NT2/D1 (cell line): ENCODE results near the gene SLC47A2.

Experiments
- DNase-seq: peaks from one replicate; pipeline ENCODE4 v3.0.0-alpha.2; 2011; ENCODE audit warnings: low read depth, low spot score
- H3K27me3 ChIP-seq: 2 replicates; pipeline ENCODE4 v1.6.0; 2011; ENCODE audit warnings: mild to moderate bottlenecking; ENCODE audit not compliant: insufficient read length, insufficient read depth
- H3K36me3 ChIP-seq: 2 replicates; pipeline ENCODE4 v1.6.1; 2011; ENCODE audit warnings: mild to moderate bottlenecking, low read length, mixed read lengths; ENCODE audit not compliant: insufficient read depth, insufficient read length
- H3K4me1 ChIP-seq: 2 replicates; pipeline ENCODE4 v1.5.1; 2011; ENCODE audit not compliant: insufficient read depth, insufficient read length
- H3K4me3 ChIP-seq: 2 replicates; pipeline ENCODE4 v1.5.1; 2011; ENCODE audit warnings: low read depth; ENCODE audit not compliant: insufficient read length
- H3K9ac ChIP-seq: 2 replicates; pipeline ENCODE4 v1.6.0; 2011; ENCODE audit warnings: low read depth; ENCODE audit not compliant: insufficient read length
- H3K9me3 ChIP-seq: 2 replicates; pipeline ENCODE4 v1.5.1; 2011; ENCODE audit warnings: mild to moderate bottlenecking, low read length; ENCODE audit not compliant: insufficient read depth
- SUZ12 ChIP-seq: IDR thresholded peaks from 2 replicates; pipeline ENCODE4 v1.6.1; 2011; ENCODE audit not compliant: insufficient read length, insufficient read depth; ENCODE audit errors: extremely low read depth
- YY1 ChIP-seq: IDR thresholded peaks from 2 replicates; pipeline ENCODE4 v1.6.1; 2011; ENCODE audit not compliant: insufficient read length, insufficient read depth
- ZNF274 ChIP-seq: IDR thresholded peaks from 2 replicates; pipeline ENCODE4 v1.6.1; 2011; ENCODE audit warnings: mild to moderate bottlenecking, low read depth, low read length

SLC47A2 gene

DNA sequence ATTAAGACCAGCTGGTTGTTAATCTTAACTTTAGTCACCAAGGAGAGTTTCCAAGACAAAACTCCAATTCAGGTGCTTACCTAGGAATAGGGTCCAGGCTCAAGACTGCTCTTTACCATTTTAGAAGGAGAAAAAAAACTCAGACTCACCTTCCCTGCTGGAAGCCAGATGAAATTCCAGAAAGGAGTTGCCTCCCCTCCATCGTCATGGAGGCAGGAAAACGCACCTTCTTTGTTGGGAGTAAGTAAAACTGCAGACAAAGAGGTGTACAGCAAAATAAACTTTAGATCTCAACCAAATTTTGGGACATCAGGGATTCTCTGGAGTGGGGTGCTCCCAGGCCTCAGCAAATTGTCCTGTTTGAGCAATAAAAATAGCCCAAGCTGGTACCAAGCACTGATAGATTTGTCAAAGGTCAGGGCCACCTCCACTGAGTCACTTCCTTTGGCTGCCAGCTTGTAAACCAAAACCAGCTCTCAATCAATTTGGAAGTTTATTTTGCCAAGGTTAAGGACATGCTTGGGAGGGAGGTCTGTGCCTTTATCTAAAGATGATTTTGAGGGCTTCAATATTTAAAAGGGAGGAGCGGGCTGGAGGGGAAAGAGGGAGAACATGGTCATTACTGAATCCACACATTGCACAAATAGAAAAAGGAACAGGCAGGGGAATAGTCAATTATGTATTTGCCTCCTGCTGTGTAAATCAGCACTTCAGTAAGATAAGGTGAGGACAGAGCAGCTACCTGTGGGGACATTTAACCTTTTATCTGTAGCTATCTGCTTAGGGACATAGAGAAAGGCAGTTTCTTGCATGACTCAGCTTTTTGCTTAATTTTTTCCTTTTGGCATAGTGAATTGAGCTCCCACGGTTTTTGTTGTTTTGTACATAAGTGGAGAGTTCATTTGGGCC lies 69.3 kb downstream of the SLC47A2 start:
- no peak for DNase-seq
- Histone ChIP-seq H3K36me3 (peaks cover 8% of the 10 kb centered on the region), H3K4me3 (no peak overlapping the region), H3K4me1 (peaks cover 2% of the 10 kb centered on the region), H3K9ac (no peak overlapping the region), H3K9me3 (peaks cover 11% of the 10 kb centered on the region), H3K27me3 (no peaks in the 10 kb centered on the region)
- TF ChIP-seq YY1 = no peak
- no peak for TF ChIP-seq ZNF274
- TF ChIP-seq SUZ12 = no peak

DNA sequence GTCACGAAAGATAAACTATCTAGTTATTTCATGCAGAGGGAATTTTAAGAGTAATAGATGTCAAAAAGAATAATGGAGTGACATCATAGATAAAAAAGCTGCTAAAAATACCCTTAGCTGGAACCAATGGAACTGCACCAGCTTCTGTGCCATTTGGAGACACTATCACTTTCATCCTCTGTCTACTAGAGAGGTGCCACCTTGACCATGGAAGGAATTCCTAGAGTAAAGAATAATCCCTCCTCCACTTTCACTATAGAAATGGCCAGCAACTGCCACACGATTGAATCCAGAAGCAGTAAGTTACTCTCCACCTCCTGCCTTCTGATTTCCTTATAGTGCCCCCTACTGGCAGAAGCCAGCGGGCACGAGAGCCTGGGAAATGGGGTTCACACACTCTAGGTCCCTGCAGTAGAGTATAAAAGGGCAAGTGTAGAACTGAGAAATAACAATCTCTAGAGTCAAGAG lies 70.6 kb downstream of the SLC47A2 start:
- H3K4me3 ChIP-seq = no peak overlapping the region
- DNase-seq = no peak

DNA sequence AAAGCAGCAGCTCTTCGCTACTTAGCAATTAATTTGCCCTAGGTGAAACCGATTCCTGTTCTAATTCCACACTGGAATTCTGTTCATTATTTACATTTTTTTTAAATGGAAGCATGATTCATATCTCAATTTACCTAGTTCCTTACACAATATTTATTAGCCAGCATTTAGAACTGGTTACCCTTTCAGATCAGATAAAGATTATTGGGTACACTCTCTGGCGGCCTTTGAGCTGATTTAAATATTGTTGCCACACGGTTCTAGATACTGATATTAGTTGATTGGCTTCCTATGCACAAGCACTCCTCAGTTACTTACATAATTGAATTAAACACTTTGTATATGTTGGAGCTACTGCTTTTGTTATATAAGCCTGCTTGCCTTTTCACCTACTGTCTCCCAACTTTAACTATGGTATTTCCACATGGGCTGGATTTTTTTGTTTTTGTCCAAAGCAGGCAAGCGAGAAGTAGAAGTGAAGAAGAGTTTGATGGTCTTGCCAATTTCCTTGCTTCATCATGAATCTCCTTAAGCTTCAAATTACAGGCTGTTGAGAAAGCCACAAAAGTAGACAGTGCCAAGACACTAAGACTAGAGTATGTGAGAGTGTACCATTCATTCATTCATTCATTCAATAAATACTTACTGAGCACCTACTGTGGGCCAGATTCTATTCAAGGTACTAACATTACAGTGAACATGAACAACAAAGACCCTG lies 71.7 kb downstream of the SLC47A2 start:
- Histone ChIP-seq H3K9me3 (no peaks in the 10 kb centered on the region), H3K27me3 (no peaks in the 10 kb centered on the region), H3K36me3 (no peaks in the 10 kb centered on the region), H3K4me3 (no peak overlapping the region), H3K4me1 (peaks cover 2% of the 10 kb centered on the region), H3K9ac (no peak overlapping the region)
- DNase-seq = no peak
- TF ChIP-seq SUZ12 (no peak), ZNF274 (no peak), YY1 (no peak)

More for the DNA sequence above, 70.6 kb downstream of the SLC47A2 start:
- peaks cover 2% of the 10 kb centered on the region for H3K4me1 ChIP-seq
- H3K9ac ChIP-seq = no peak overlapping the region
- H3K27me3 ChIP-seq = no peaks in the 10 kb centered on the region
- H3K9me3 ChIP-seq = no peaks in the 10 kb centered on the region
- no peaks in the 10 kb centered on the region for H3K36me3 ChIP-seq
- TF ChIP-seq ZNF274 = no peak
- TF ChIP-seq SUZ12 = no peak
- no peak for TF ChIP-seq YY1

DNA sequence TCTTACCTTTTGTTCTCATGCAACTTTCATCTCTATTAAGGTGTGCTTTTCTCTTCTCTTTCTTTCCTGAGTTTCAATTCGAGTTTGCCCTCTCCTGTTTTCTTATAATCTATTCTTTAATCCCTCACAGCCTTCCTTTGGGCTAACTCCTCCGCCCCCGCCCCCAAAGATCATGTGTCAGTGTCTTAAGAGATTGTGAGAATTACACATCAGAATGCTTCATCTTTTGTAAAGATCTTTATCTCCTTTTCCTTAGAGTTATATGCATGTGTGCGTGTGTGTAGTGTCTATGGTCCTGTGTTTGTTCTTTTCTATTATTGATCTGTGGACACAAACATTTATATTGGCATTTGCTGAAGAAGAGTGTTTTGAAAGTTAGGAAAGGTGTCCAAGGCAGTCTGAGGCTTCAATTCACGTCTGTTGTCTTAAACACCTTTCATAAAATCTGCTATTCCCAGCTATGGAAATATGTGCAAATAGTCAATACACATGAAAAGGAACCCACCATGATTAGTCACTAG lies 74.0 kb downstream of the SLC47A2 start:
- Histone ChIP-seq H3K4me3 (no peak overlapping the region), H3K36me3 (no peaks in the 10 kb centered on the region), H3K27me3 (no peaks in the 10 kb centered on the region), H3K9ac (no peak overlapping the region), H3K4me1 (no peaks in the 10 kb centered on the region), H3K9me3 (no peaks in the 10 kb centered on the region)
- TF ChIP-seq SUZ12 (no peak), YY1 (no peak), ZNF274 (no peak)
- no peak for DNase-seq

DNA sequence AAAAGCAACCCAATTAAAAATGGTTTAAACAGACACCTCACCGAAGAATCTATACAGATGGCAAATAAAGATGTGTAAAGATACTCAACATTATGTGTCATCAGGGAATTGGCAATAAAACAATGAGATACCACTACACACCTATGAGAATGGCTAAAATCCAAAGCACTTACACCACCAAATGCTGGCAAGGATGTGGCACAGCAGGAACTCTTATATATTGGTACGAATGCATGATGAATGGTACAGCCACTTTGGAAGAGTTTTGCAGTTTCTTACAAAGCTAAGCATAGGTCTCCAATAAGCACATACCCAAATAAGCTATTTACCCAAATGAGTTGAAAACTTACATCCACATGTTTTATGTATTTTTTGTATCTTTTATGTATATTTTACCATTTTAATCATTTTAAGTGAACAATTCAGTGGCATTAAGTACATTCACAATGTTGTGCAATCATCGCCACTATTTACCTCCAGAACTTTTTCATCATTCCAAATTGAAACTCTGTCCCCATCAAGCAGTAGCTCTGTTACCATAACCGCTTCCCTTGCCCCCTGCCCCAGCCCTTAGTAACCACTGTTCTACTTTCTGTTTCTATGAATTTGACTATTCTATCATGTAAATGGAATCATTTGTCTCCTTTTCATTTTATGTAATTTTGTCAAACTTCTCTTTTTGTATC lies 74.6 kb downstream of the SLC47A2 start:
- Histone ChIP-seq H3K4me3 (no peak overlapping the region), H3K4me1 (no peaks in the 10 kb centered on the region)

DNA sequence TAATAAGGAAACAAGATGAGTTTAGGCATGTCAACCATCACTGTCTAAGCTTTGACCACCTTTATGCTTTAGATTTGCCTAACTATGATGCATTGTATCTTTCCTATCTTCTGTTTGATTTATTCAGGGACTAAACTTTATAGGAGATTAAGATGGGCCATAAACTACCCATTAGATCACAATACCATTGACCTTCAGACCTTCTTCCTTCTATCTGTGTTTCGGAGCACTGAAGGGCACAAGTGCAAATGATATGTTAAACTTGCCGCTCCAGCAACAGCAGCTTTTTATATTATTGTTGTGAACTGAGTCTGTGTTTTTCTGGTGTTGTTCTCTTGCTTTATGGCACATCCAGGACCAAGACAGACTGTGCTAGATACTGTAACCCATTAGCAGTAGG lies 84.5 kb downstream of the SLC47A2 start:
- no peak overlapping the region for H3K9ac ChIP-seq
- no peaks in the 10 kb centered on the region for H3K27me3 ChIP-seq
- DNase-seq = no peak
- H3K4me1 ChIP-seq = no peaks in the 10 kb centered on the region
- no peak overlapping the region for H3K4me3 ChIP-seq
- TF ChIP-seq ZNF274 = no peak
- TF ChIP-seq SUZ12 = no peak
- no peak for TF ChIP-seq YY1
- H3K36me3 ChIP-seq = no peaks in the 10 kb centered on the region
- 0 out of 2 replicates have a peak, but pooled peaks cover 7% of the 10 kb centered on the region for H3K9me3 ChIP-seq

More for the DNA sequence above, 74.6 kb downstream of the SLC47A2 start:
- TF ChIP-seq ZNF274 (no peak), SUZ12 (no peak), YY1 (no peak)
- Histone ChIP-seq H3K9me3 (no peaks in the 10 kb centered on the region), H3K27me3 (no peaks in the 10 kb centered on the region), H3K9ac (no peak overlapping the region), H3K36me3 (no peaks in the 10 kb centered on the region)
- DNase-seq = no peak
